HG02588 (cell line): ENCODE data around the gene SPRY1.

ENCODE experiments used
- ATAC-seq: cut with Tn5 transposase; IDR thresholded peaks from one replicate; pipeline ENCODE4 v1.9.1; 2021; ENCODE audit warnings: mild to moderate bottlenecking, moderate library complexity; ENCODE audit not compliant: unreplicated experiment

The SPRY1 gene

GRCh38 chr4:123396307-123397143 lies at the start of gene SPRY1:
SPRY1 (plus strand) TSS chr4:123396795; CDS start chr4:123401592, 4,797 bp downstream.
- peak; percentile 41 for ATAC-seq

GRCh38 chr4:123346951-123347350 lies 49.6 kb upstream of the SPRY1 start:
- no peak for ATAC-seq

GRCh38 chr4:123348946-123349345 lies 47.6 kb upstream of the SPRY1 start:
- no peak for ATAC-seq

- no peak for ATAC-seq
These were observed 47.0 kb upstream of the SPRY1 start for GRCh38 chr4:123349421-123350190.

GRCh38 chr4:123350191-123350544 lies 46.4 kb upstream of the SPRY1 start:
- no peak for ATAC-seq

GRCh38 chr4:123350726-123351125 lies 45.9 kb upstream of the SPRY1 start:
- no peak for ATAC-seq

GRCh38 chr4:123351713-123352112 lies 44.9 kb upstream of the SPRY1 start:
- no peak for ATAC-seq

GRCh38 chr4:123352240-123352945 lies 44.2 kb upstream of the SPRY1 start:
- no peak for ATAC-seq

GRCh38 chr4:123352966-123353365 lies 43.6 kb upstream of the SPRY1 start:
- no peak for ATAC-seq

- ATAC-seq: no peak
These were observed 42.9 kb upstream of the SPRY1 start for GRCh38 chr4:123353656-123354055.

- ATAC-seq: no peak
These were observed 41.9 kb upstream of the SPRY1 start for GRCh38 chr4:123354701-123355100.

- ATAC-seq: no peak
These were observed 39.7 kb upstream of the SPRY1 start for GRCh38 chr4:123356921-123357320.

GRCh38 chr4:123359449-123360315 lies 36.9 kb upstream of the SPRY1 start:
- no peak for ATAC-seq

GRCh38 chr4:123361195-123361861 lies 35.3 kb upstream of the SPRY1 start:
- no peak for ATAC-seq

GRCh38 chr4:123362103-123362502 lies 34.5 kb upstream of the SPRY1 start:
- no peak for ATAC-seq

- ATAC-seq: peak; percentile 99
These were observed 32.9 kb upstream of the SPRY1 start for GRCh38 chr4:123363729-123364128.

GRCh38 chr4:123364906-123365305 lies 31.7 kb upstream of the SPRY1 start:
- no peak for ATAC-seq

GRCh38 chr4:123365412-123365811 lies 31.2 kb upstream of the SPRY1 start:
- no peak for ATAC-seq

- ATAC-seq: no peak
These were observed 30.3 kb upstream of the SPRY1 start for GRCh38 chr4:123366144-123366748.

- ATAC-seq: no peak
These were observed 17.8 kb upstream of the SPRY1 start for GRCh38 chr4:123378794-123379193.
